Ascending aorta (tissue), 2 donors: ENCODE data around the gene SCAF4. TPM values are rescaled to one million over a fixed set of nuclear protein-coding genes. Genes with fewer than 3 reads are reported as not detected.
"Not testable (repeated sequence)": the region's sequence is repeated elsewhere in the genome, so short reads cannot be mapped to it uniquely, and the experiment has no call there.

ENCODE experiments used
- DNase-seq, 2 donors: peaks; one replicate each; pipeline ENCODE4 v3.0.0-alpha.2; 2019; ENCODE audit warnings: low spot score in 2 of 2
- H3K27ac ChIP-seq, 2 donors: fragments of 200-600 bp; sonication (generic); one replicate each; pipeline ENCODE4 v1.5.1; 2016 to 2017; ENCODE audit warnings: mild to moderate bottlenecking in 1 of 2
- H3K27me3 ChIP-seq: fragments of 200-600 bp; sonication (generic); one replicate; pipeline ENCODE4 v1.5.1; 2017
- H3K36me3 ChIP-seq, 2 donors: fragments of 200-600 bp; sonication (generic); one replicate each; pipeline ENCODE4 v1.5.1; 2016
- H3K4me1 ChIP-seq, 2 donors: fragments of 200-600 bp; sonication (generic); one replicate each; pipeline ENCODE4 v1.5.1; 2016 to 2017; ENCODE audit warnings: mild to moderate bottlenecking in 1 of 2
- H3K4me3 ChIP-seq, 2 donors: fragments of 200-600 bp; sonication (generic); one replicate each; pipeline ENCODE4 v1.5.1; 2016 to 2017; ENCODE audit warnings: mild to moderate bottlenecking in 1 of 2
- H3K9me3 ChIP-seq, 2 donors: fragments of 200-600 bp; sonication (generic); one replicate each; pipeline ENCODE4 v1.5.1; 2016
- CTCF ChIP-seq, 3 experiments: fragments of 200-600 bp in 2 of 3; fragments of 450-650 bp in 1 of 3; sonication (generic) in 2 of 3; IDR thresholded peaks; one replicate each; pipeline ENCODE4 v1.5.1; 2016 to 2019; ENCODE audit warnings: antibody characterized with exemption in 3 of 3, mild to moderate bottlenecking in 1 of 3, moderate library complexity in 1 of 3
- intact Hi-C: fragments of 100-400 bp; cut with DNase I; formaldehyde crosslinking; loops from one replicate; pipeline ENCODE4 v1.15.1; 2023
- total RNA-seq: library from RNA; depleted of rRNA; stranded (reverse); fragments of >200 nt; gene quantifications from one replicate; pipeline ENCODE4 v1.1.0, GENCODE V29; 2016

The SCAF4 gene
- total RNA-seq, 1 donor from 2014 or later, result 31.2 TPM

- Histone ChIP-seq H3K27ac (no peak overlapping the region), H3K27me3 (no peaks in the 10 kb centered on the region)
- intact Hi-C loops, result no loop called here
Measured at GRCh38 chr21:31772674-31773555, 41.0 kb upstream of the SCAF4 start.

DNA sequence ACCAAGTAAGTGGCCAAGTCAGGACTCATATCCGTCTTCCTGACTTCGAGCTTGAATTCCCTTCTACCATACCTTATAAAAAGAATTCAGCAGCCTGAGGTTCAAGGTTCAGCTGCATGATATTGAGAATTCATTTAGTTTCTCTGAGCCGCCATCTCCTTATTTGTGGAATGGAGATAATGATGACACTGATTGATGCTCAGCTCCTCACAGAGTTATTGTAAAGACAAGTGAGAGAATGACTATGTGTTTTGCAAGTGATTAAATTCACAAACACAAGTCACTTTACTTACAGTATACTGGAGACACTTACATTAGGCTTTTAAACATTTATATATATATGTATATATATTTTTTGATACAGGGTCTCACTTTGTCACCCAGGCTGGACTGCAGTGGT lies 39.8 kb upstream of the SCAF4 start:
- H3K36me3 ChIP-seq, result no peaks in the 10 kb centered on the region
- no peaks in the 10 kb centered on the region for H3K4me1 ChIP-seq
- H3K4me3 ChIP-seq, result no peak overlapping the region
- H3K27ac ChIP-seq, result no peak overlapping the region
- intact Hi-C loops, result no loop called here
- TF ChIP-seq CTCF (IDR thresholded peaks at IDR 0.05), result no peak
- no peaks in the 10 kb centered on the region for H3K9me3 ChIP-seq
- no peaks in the 10 kb centered on the region for H3K27me3 ChIP-seq
- no peak for DNase-seq

More at GRCh38 chr21:31772674-31773555, 41.0 kb upstream of the SCAF4 start:
- H3K36me3 ChIP-seq, result no peaks in the 10 kb centered on the region
- no peak overlapping the region for H3K4me3 ChIP-seq
- H3K9me3 ChIP-seq, result no peaks in the 10 kb centered on the region
- no peaks in the 10 kb centered on the region for H3K4me1 ChIP-seq
- TF ChIP-seq CTCF (IDR thresholded peaks at IDR 0.05), result no peak
- DNase-seq, result no peak

DNA sequence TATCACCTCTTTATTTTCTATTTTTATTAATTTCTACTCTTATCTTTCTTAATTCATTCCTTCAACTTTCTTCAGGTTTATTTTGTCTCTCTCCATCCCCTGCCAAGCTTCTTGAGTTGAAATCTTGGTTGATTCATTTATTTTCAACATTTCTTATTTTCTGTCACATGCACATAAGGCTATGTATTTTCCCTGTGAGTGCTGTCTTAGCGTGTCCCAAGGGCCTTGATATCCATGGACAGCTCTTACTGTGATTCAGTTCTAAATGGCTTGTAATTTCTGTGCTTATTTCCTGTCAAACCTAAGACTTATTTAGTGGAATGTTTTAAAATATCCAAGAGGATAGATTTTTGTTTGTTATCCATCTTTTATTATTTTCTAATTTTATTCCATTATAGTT lies 36.8 kb upstream of the SCAF4 start:
- Histone ChIP-seq H3K27ac (no peak overlapping the region), H3K9me3 (no peaks in the 10 kb centered on the region), H3K27me3 (no peaks in the 10 kb centered on the region), H3K36me3 (no peaks in the 10 kb centered on the region), H3K4me3 (no peak overlapping the region), H3K4me1 (no peaks in the 10 kb centered on the region)
- no peak for TF ChIP-seq CTCF (IDR thresholded peaks at IDR 0.05)
- DNase-seq, result no peak
- intact Hi-C loops, result no loop called here

- no peak for TF ChIP-seq CTCF (IDR thresholded peaks at IDR 0.05)
- intact Hi-C loops, result no loop called here
- H3K4me3 ChIP-seq, result no peak overlapping the region
- H3K4me1 ChIP-seq, result no peaks in the 10 kb centered on the region
- no peak for DNase-seq
- no peaks in the 10 kb centered on the region for H3K27me3 ChIP-seq
- no peak overlapping the region for H3K27ac ChIP-seq
- H3K9me3 ChIP-seq, result no peaks in the 10 kb centered on the region
- H3K36me3 ChIP-seq, result no peaks in the 10 kb centered on the region
Measured at GRCh38 chr21:31766899-31767298, 35.0 kb upstream of the SCAF4 start.

- H3K27ac ChIP-seq, H3K4me3 ChIP-seq, H3K4me1 ChIP-seq, H3K9me3 ChIP-seq, H3K27me3 ChIP-seq, intact Hi-C loops, DNase-seq, H3K36me3 ChIP-seq: not testable (repeated sequence)
Measured at GRCh38 chr21:31765850-31766249, 33.9 kb upstream of the SCAF4 start.

- no peak for TF ChIP-seq CTCF (IDR thresholded peaks at IDR 0.05)
- DNase-seq, result no peak
Measured at GRCh38 chr21:31760931-31761330, 29.0 kb upstream of the SCAF4 start.

More at GRCh38 chr21:31760931-31761330, 29.0 kb upstream of the SCAF4 start:
- intact Hi-C loops, result no loop called here
- Histone ChIP-seq H3K4me3 (no peak overlapping the region), H3K9me3 (no peaks in the 10 kb centered on the region), H3K4me1 (no peaks in the 10 kb centered on the region), H3K36me3 (no peaks in the 10 kb centered on the region), H3K27ac (no peak overlapping the region), H3K27me3 (no peaks in the 10 kb centered on the region)
